GM21737 (cell line): Measurements from ENCODE around the gene C1QL1.

Experiments
- ATAC-seq: cut with Tn5 transposase; IDR thresholded peaks from one replicate; pipeline ENCODE4 v1.9.1; 2021; ENCODE audit warnings: mild to moderate bottlenecking, moderate library complexity; ENCODE audit not compliant: unreplicated experiment

The C1QL1 gene

GRCh38 chr17:44932096-44932786, 35.9 kb downstream of the C1QL1 start:
- ATAC-seq = no peak

- no peak for ATAC-seq
Measured at GRCh38 chr17:44931376-44931775, 36.7 kb downstream of the C1QL1 start.

GRCh38 chr17:44930667-44931066, 37.4 kb downstream of the C1QL1 start:
- no peak for ATAC-seq

GRCh38 chr17:44928950-44929720, 39.0 kb downstream of the C1QL1 start:
- ATAC-seq = no peak

GRCh38 chr17:44928136-44928535, 40.0 kb downstream of the C1QL1 start:
- no peak for ATAC-seq

GRCh38 chr17:44927696-44928095, 40.4 kb downstream of the C1QL1 start:
- no peak for ATAC-seq

- ATAC-seq = no peak
Measured at GRCh38 chr17:44926821-44927525, 41.1 kb downstream of the C1QL1 start.

GRCh38 chr17:44925731-44926697, 42.1 kb downstream of the C1QL1 start:
- ATAC-seq = no peak

- ATAC-seq = no peak
Measured at GRCh38 chr17:44924107-44924544, 44.0 kb downstream of the C1QL1 start.

GRCh38 chr17:44922746-44923470, 45.2 kb downstream of the C1QL1 start:
- no peak for ATAC-seq

- no peak for ATAC-seq
Measured at GRCh38 chr17:44922136-44922535, 46.0 kb downstream of the C1QL1 start.

- no peak for ATAC-seq
Measured at GRCh38 chr17:44921122-44921882, 46.8 kb downstream of the C1QL1 start.

- no peak for ATAC-seq
Measured at GRCh38 chr17:44920565-44920940, 47.5 kb downstream of the C1QL1 start.

- ATAC-seq = peak; percentile 62
Measured at GRCh38 chr17:44919885-44920564, 48.1 kb downstream of the C1QL1 start.

- ATAC-seq = no peak
Measured at GRCh38 chr17:44919411-44919810, 48.7 kb downstream of the C1QL1 start.

GRCh38 chr17:44918006-44918405, 50.1 kb downstream of the C1QL1 start:
- ATAC-seq = no peak

GRCh38 chr17:44917456-44917855, 50.6 kb downstream of the C1QL1 start:
- no peak for ATAC-seq

- ATAC-seq = no peak
Measured at GRCh38 chr17:44916781-44917241, 51.3 kb downstream of the C1QL1 start.
